Suprapubic skin (tissue), 4 donors: ENCODE measurements around the gene SORCS2.

ENCODE experiments used
- CTCF ChIP-seq, 2 donors: fragments of 200-600 bp in 1 of 2; fragments of 450-650 bp in 1 of 2; sonication (generic) in 1 of 2; IDR thresholded peaks; one replicate each; pipeline ENCODE4 v1.5.1; 2016 to 2019; ENCODE audit warnings: antibody characterized with exemption in 2 of 2, mild to moderate bottlenecking in 1 of 2, moderate library complexity in 1 of 2
- POLR2A ChIP-seq, 2 donors: fragments of 450-650 bp; IDR thresholded peaks; one replicate each; pipeline ENCODE4 v1.6.1; 2017; ENCODE audit warnings: antibody characterized with exemption in 2 of 2, mild to moderate bottlenecking in 2 of 2, moderate library complexity in 2 of 2
- POLR2AphosphoS5 ChIP-seq, 3 donors: sonication (generic); formaldehyde crosslinking; IDR thresholded peaks; one replicate each; pipeline ENCODE4 v1.6.1; 2017; ENCODE audit warnings: antibody characterized with exemption in 3 of 3

GRCh38 chr4:7733801-7734650 lies 541.7 kb downstream of the SORCS2 start:
- TF ChIP-seq CTCF (IDR thresholded peaks at IDR 0.05), result no peak
- TF ChIP-seq POLR2A (IDR thresholded peaks at IDR 0.05), result no peak
- no peak for TF ChIP-seq POLR2AphosphoS5 (IDR thresholded peaks at IDR 0.05)
